A549 treated with CpdA at 1 μM for 4 hours (cell line): ENCODE data around the gene CMTR2. TPM values are rescaled to one million over a fixed set of nuclear protein-coding genes. Genes with fewer than 3 reads are reported as not detected.

Experiments
- total RNA-seq: library from RNA; stranded (reverse); fragments of 200-300 nt; extraction: Qiagen RNA extraction; gene quantifications from 5 replicates; pipeline ENCODE4 v1.2.3, GENCODE V29; 2022; ENCODE audit warnings: low read depth

The CMTR2 gene, protein sequence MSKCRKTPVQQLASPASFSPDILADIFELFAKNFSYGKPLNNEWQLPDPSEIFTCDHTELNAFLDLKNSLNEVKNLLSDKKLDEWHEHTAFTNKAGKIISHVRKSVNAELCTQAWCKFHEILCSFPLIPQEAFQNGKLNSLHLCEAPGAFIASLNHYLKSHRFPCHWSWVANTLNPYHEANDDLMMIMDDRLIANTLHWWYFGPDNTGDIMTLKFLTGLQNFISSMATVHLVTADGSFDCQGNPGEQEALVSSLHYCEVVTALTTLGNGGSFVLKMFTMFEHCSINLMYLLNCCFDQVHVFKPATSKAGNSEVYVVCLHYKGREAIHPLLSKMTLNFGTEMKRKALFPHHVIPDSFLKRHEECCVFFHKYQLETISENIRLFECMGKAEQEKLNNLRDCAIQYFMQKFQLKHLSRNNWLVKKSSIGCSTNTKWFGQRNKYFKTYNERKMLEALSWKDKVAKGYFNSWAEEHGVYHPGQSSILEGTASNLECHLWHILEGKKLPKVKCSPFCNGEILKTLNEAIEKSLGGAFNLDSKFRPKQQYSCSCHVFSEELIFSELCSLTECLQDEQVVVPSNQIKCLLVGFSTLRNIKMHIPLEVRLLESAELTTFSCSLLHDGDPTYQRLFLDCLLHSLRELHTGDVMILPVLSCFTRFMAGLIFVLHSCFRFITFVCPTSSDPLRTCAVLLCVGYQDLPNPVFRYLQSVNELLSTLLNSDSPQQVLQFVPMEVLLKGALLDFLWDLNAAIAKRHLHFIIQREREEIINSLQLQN
- total RNA-seq: 12.9 to 15.4 TPM (median 13.8 TPM) in 5 replicates

DNA sequence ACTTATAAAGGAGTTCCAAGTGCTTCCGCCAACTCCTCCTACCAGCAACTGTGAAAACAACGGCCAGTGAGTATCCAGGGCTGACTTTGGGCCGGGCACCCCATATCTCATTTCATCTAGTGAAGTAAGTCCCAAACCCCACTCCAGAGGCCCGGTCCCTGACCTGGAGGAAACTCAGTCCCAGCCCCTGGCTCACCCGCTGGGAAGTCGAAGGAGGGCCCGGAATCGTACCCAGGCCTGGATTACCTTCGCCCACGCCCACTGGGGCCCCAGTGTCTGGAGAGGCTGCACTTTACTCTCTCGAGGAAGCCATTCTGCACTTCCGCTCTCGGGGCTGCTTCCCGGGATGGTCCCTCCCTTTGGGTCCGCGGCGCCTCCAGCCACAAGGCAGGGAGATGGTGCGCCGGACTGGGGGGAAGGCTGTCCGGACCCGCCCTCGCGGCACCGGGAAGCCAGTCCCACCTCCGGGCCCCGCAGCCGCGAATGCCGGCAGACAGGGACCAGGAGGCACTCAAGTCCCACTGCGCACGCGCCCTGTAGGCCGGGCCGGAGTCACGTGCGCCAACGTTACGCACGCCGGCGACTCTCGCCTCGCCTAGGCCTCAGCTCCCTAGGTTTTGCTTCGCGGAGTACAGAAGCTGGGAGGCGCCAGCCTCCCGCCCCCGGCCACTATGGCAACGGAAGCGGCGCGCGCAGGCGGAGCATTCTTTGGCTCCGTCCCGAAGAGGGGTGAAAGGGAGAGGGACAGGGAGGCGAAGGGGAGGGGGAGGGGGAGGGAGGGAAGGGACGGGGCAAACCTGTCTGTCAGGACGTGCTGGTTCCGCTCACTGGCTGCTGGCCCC lies at the start of gene CMTR2:
Gene CMTR2 (minus strand): TSS at position 513 of the 842 bp plus-strand sequence. CDS start 3,482 bp downstream, outside the sequence.

Other genes with a start within 250 kb of the CMTR2 start
- gene HYDIN, start 58.7 kb downstream of the CMTR2 start, total RNA-seq: 0.21 to 0.55 TPM (median 0.32 TPM) in 5 replicates
- gene CALB2, start 69.3 kb upstream of the CMTR2 start, total RNA-seq: 5.8 to 8.8 TPM (median 7.2 TPM) in 5 replicates
- not detected in 5 replicates for gene TLE7, start 152.7 kb upstream of the CMTR2 start, total RNA-seq
- 5.4 to 7.4 TPM (median 6.1 TPM) in 5 replicates for gene ZNF23, start 172.8 kb upstream of the CMTR2 start, total RNA-seq
- gene ZNF19, start 199.9 kb upstream of the CMTR2 start, total RNA-seq: 1.2 to 3.0 TPM (median 2.0 TPM) in 5 replicates
- gene CHST4, start 237.0 kb upstream of the CMTR2 start, total RNA-seq: 0.06 to 0.20 TPM (median 0.06 TPM) in 4 of 5 replicates, not detected in the other